ENCODE data around the gene USPL1.
A peak's percentile ranks its signal among the peaks of the same experiment; 100 is the strongest.

USPL1 gene

GRCh38 chr13:30659980-30660379 lies 42.3 kb downstream of the USPL1 start:
- DNase-seq: no peak

GRCh38 chr13:30660796-30661195 lies 43.1 kb downstream of the USPL1 start:
- DNase-seq: no peak

DNA sequence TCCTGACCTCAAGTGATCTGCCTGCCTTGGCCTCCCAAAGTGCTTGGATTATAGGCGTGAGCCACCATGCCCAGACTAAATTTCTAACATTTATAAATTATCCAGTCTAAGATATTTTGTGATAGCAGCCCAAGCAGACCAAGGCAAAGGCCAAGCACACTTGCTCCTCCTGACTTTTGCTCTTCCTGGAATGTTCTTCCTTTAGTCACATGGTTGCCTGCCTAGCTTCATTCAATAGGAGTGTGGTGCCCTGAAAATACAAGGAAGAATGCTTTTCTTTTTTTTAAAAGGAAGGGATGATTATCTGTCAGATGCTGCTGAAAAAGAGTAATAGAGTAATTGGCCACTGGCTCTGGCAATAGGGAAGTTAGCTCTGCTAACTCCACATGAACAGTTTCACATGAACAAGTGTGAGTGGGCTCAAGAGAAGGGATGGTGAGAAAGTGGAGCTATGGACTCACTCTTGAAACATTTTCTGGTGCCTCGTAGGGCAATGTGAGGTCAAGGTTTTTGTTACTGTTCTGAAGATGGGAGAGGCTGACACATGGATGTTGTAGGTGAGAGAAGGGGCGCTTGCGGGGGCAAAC lies 47.1 kb downstream of the USPL1 start:
- DNase-seq: no peak

- no peak for DNase-seq
These were observed 47.9 kb downstream of the USPL1 start for GRCh38 chr13:30665638-30666037.

DNA sequence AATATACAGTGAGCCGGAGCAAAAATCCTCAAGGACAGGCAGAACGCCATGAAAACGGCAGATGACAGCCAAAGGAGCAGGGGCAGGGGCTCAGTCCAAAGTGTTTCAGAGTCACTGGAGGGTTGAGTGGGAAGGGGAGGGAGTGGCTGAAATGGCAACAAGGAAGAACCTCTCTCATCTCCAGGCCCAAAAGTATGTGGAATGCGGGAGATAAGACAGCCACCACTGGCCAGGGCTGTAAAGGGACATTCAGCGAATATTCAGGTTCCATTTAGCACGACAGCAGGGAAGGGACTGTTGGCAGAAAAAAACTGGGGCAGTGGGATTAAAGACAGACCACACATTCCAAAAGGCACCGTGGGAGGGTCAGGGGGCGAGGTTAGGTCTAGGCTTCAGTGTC lies 48.4 kb downstream of the USPL1 start:
- no peak for DNase-seq

DNA sequence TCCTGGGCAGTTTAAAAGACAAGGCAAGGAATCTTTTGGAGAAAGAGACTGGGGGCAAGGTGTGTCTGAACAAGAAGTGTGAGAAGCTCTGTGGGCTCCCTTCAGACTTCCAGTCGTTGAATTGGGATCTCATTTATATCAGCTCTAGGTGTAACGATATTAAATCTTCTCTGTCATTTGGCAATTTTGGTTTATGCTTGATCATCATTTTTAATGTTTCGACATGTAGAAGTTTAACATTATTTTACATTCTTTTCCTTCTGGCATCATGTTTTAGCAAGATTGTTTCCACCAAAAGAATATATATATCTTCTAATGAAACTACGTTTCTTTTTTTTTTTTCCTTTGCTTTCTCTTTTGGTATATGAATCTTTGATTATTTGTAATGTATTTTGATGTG lies 49.3 kb downstream of the USPL1 start:
- DNase-seq: no peak

GRCh38 chr13:30668312-30668711 lies 50.6 kb downstream of the USPL1 start:
- no peak for DNase-seq

DNA sequence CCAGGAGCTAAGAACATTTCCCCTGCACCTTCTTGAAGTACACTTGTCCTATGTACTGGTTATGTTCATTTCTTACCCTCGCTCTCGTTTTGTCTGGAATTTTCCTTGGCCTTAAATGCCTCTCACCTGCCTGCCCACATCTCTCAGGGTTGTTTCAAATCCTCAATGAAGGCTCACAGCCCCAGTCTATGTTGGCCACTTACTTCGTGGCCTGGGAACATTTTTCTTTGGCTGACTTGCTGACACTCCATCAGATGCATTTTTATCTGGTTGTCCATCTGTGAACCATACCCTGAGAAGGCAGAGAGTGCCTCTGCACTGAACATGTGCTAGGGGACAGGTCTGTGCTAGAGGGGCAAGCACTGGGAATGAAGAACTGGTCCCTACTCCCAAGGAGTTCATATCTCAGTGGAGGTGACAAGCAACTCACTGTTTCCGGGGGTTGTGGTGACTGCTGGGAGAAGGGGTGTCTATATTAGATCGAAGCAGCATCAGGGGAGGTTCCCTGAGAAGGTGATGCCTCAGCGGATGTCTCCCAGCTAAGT lies 53.6 kb downstream of the USPL1 start:
- no peak for DNase-seq

DNA sequence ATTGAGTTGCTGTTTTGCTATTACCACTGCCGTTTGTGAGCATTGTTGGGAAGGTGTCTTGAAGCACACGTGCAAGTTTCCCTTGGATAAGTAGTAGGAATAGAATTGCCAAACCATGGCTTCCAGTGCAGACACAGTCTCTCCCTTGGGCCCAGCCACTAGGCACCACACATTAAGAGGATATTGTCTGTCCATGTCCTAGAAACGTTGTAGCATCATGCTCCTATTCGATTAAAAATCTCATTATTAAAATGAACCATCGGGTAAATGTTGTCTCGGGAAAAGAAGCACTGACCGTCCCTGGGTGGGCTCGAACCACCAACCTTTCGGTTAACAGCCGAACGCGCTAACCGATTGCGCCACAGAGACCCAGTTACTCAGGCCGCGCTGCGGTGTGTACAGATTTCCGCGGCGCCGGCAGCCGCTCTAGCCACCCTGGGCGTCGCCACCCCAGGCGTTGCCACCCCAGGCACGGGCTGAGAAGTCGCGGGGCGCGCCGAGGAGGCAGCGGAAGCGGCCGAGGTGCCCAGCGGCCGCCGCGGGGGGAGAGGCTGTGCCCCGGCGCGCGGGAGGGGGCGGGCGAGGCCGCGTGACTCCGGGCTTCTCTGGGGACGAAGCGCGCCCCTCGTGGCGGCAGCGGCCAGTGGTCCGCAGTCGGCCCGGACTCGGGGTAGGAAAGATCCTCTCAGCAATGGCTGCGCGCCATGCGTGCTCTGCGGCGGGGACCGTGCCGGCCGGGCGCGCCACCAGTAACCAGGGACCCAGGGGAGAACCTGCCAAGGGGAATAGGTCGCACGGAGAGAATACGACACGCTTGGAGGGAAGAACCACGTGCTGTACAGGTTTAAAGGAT lies 56.2 kb downstream of the USPL1 start:
- DNase-seq: peak; percentile 92

- DNase-seq: no peak
These were observed 58.0 kb downstream of the USPL1 start for GRCh38 chr13:30675717-30676116.

- DNase-seq: no peak
These were observed 59.0 kb downstream of the USPL1 start for GRCh38 chr13:30676672-30677071.

GRCh38 chr13:30679483-30680330 lies 62.0 kb downstream of the USPL1 start:
- no peak for DNase-seq

GRCh38 chr13:30681843-30682242 lies 64.1 kb downstream of the USPL1 start:
- no peak for DNase-seq

GRCh38 chr13:30685320-30685859 lies 67.7 kb downstream of the USPL1 start:
- no peak for DNase-seq

DNA sequence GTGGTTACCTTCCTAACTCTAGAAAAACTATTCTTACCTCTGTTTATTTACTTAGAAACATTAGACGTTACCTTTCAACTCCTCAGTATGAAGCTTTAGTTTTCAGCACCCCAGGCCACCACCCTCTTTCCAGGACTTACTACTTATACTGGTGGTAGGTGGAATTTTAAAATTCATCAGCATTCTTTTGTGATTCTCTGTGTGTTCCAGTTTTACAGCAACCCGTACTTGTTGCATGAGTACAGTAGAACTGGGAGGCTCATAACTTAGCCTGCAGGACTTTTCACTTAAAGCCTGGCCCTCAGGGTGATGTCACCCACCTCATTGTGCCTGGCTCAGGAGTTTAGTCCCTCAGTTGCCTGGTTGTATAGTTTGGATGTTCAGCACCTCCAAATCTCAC lies 68.3 kb downstream of the USPL1 start:
- DNase-seq: no peak

DNA sequence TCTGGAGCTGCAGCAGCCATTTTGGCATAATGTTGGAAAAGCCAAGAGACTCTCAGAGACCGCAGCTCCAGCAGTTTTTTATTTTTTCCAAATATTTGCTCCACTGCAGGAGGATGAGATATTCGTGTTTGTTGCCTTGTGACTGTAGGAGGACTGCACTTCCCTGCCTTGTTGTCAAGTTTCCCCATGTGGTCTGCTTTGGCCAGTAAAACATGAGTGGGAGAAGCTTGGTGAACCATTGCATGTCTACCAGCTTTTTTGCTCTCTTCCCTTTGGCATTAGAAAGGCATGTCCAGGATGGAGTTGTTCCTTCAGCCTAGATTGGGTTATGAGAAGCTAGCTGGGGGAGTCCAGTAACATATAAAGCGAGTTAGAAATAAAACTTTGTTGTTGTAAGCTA lies 69.9 kb downstream of the USPL1 start:
- no peak for DNase-seq

DNA sequence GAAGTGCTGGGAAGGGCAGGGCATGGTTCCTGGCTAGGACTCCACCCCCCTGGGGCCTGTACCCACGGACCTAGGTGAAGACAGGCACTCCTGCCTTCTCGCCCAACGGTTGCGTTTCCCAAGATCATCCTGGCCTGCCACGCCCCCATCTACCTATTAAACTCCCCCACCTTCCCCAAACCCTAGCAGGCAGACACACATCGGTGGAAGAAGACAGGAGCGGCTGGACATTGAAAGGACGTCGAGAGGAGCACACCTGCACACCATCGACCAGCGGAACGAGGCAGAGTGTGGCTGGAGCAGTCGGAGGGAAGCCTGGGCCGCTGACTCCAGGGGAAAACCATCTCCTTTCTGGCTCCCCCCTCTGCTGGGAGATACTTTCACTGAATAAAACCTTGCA lies 72.0 kb downstream of the USPL1 start:
- no peak for DNase-seq

GRCh38 chr13:30690282-30691188 lies 72.8 kb downstream of the USPL1 start:
- no peak for DNase-seq

DNA sequence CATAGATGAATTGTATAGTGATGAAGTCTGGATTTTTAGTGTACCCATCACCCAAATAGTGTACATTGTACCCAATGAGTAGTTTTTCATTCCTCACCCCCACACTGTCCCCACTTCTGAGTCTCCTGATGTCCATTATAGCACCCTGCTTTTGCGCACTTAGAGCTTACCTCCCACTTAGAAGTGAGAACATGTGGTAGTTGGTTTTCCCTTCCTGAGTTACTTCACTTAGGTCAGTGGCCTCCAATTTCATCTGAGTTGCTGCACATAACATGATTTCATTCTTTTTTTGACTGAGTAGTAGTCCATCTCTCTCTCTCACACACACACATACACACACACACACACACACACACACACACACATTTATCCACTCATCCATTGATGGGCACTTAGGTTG lies 74.4 kb downstream of the USPL1 start:
- no peak for DNase-seq

DNA sequence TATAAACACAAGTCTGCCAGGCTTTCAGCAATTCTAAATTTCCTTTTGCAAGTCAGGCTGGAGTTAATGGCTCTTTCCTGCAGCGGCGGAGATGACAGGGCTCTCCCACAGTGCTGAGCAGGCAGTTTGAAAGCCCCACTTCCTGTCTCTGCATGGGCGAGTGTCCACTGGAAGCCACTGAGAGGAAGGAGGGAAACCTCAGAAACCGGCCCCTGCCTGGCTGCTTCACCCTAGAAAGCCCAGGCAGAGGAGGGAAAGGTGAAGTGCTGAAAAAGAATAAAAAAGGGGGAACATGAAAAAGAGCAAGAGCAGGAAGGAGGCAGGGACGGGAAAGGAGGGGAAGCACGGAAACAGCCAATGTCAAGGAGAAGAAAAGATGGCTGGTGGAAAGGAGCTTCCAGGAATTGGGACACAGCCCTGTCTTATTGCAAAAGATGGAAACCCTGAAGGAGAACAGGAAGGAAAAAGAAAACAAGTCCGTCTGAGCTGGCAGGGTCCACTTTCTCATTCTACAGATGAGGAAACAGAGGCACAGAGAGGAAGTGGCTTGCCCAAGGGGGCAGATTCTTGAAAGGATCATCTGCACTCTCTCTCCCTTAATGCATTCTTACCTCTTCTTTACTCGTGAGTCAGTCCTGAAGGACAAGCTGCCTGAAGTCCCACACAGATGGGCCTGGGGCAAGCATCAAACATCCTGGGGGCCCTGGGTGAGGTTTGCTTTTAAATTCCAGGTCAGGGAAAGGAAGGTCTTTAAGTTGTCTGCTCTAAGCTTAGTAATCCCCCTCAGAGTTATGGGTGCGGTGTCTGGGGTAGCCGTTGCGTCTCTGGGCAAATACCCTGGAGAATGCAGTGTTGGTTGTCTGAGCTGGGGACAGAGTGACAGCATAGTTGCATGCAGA lies 78.8 kb downstream of the USPL1 start:
- peak; percentile 22 for DNase-seq
